Measurements from ENCODE around the gene CCT2.

The CCT2 gene

DNA sequence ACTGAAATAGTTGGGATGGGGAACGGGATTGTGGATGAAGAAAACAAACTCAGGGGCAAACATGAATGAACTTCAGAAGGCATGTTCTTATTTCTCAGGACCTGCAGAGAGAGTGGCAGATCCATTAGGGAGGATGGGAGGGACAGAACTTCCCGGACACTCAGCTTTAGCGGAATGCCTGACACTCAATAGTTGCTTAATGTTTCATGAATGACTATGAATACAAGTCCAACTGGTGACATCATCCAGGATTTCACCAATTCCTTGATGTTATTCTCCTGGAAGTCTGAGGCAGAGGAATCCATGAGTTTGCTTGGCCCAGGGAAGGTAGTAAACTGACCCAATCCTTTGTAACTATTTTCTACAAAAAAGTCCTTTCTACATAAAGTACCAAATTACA lies 63.2 kb downstream of the CCT2 start:
- Histone ChIP-seq H2BK120ac (ENCODE audit: low read depth, low read length) (no peak overlapping the region), H3K9me3 (ENCODE audit: control insufficient read depth, low read length) (no peaks in the 10 kb centered on the region), H3K14ac (ENCODE audit: low read length in 2 of 2) (no peak overlapping the region), H3K79me1 (replicated peaks; ENCODE audit: low read length, poor library complexity, severe bottlenecking) (no peaks in the 10 kb centered on the region), H3K36me3 (ENCODE audit: control insufficient read depth in 1 of 2, insufficient read depth in 2 of 2, low read depth in 1 of 2, low read length in 2 of 2) (no peaks in the 10 kb centered on the region), H3K27me3 (ENCODE audit: control insufficient read depth in 1 of 2, insufficient read depth in 1 of 2, low read length in 2 of 2) (no peaks in the 10 kb centered on the region), H3K23ac (ENCODE audit: low read length in 2 of 2) (no peak overlapping the region), H3K4me3 (ENCODE audit: insufficient read depth in 1 of 2, low read depth in 1 of 2, low read length in 2 of 2) (no peak overlapping the region), H2AFZ (ENCODE audit: low read depth, low read length) (no peak overlapping the region), H3K4ac (ENCODE audit: low read depth in 1 of 2, low read length in 2 of 2) (no peak overlapping the region), H2BK15ac (ENCODE audit: low read depth, poor library complexity, severe bottlenecking) (no peak overlapping the region), H2AK5ac (ENCODE audit: low read length, severe bottlenecking) (no peak overlapping the region), H3K4me1 (ENCODE audit: control insufficient read depth, insufficient read depth, low read depth, low read length) (peaks cover 3% of the 10 kb centered on the region), H2BK5ac (ENCODE audit: low read depth, low read length, poor library complexity, severe bottlenecking) (no peak overlapping the region), H4K91ac (ENCODE audit: low read length) (no peak overlapping the region), H3K4me2 (ENCODE audit: low read length, poor library complexity, severe bottlenecking) (no peak overlapping the region), H3K9ac (ENCODE audit: low read length) (peak overlapping the region; percentile 55), H4K8ac (ENCODE audit: low read length) (no peak overlapping the region), H2BK12ac (ENCODE audit: low read length in 2 of 2) (no peak overlapping the region), H3K27ac (ENCODE audit: low read length, poor library complexity, severe bottlenecking) (peak overlapping the region; percentile 72), H3K18ac (ENCODE audit: low read depth in 1 of 2, low read length in 2 of 2) (no peak overlapping the region)
- peak; percentile 88 for DNase-seq
- WGBS, result 55% methylated on average over 3 of the region's 3 CpGs

DNA sequence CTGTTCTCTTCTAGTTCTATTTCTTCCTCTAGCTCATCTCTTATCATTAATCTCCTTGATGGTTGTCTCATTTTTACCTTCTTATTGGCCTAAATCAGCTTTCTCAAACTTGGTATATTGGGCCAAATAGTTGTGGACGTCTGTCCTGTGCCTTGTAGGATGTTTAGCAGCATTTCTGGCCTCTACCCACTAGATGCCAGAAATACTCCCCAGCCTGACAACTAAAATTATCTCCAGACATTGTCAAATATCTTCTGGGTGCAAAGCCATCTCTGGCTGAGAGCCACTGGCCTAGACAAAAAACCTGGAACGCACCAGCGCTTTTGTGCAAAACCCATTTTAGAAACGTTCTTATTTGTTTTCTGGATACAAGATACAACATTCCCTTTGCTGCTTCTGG lies 64.3 kb downstream of the CCT2 start:
- no peak overlapping the region for H3K14ac ChIP-seq (ENCODE audit: low read length in 2 of 2)
- no peak overlapping the region for H2BK120ac ChIP-seq (ENCODE audit: low read depth, low read length)
- no peak overlapping the region for H2AK5ac ChIP-seq (ENCODE audit: low read length, severe bottlenecking)
- H2AFZ ChIP-seq (ENCODE audit: low read depth, low read length), result no peak overlapping the region
- no peak overlapping the region for H3K4ac ChIP-seq (ENCODE audit: low read depth in 1 of 2, low read length in 2 of 2)
- no peak overlapping the region for H2BK12ac ChIP-seq (ENCODE audit: low read length in 2 of 2)
- no peak overlapping the region for H4K91ac ChIP-seq (ENCODE audit: low read length)
- no peak overlapping the region for H3K4me2 ChIP-seq (ENCODE audit: low read length, poor library complexity, severe bottlenecking)
- no peak overlapping the region for H3K18ac ChIP-seq (ENCODE audit: low read depth in 1 of 2, low read length in 2 of 2)
- no peaks in the 10 kb centered on the region for H3K27me3 ChIP-seq (ENCODE audit: control insufficient read depth in 1 of 2, insufficient read depth in 1 of 2, low read length in 2 of 2)
- no peak overlapping the region for H2BK5ac ChIP-seq (ENCODE audit: low read depth, low read length, poor library complexity, severe bottlenecking)
- DNase-seq, result no peak
- H3K27ac ChIP-seq (ENCODE audit: low read length, poor library complexity, severe bottlenecking), result no peak overlapping the region
- no peaks in the 10 kb centered on the region for H3K36me3 ChIP-seq (ENCODE audit: control insufficient read depth in 1 of 2, insufficient read depth in 2 of 2, low read depth in 1 of 2, low read length in 2 of 2)
- H3K79me1 ChIP-seq (replicated peaks; ENCODE audit: low read length, poor library complexity, severe bottlenecking), result no peaks in the 10 kb centered on the region
- no peak overlapping the region for H3K4me3 ChIP-seq (ENCODE audit: insufficient read depth in 1 of 2, low read depth in 1 of 2, low read length in 2 of 2)
- H3K9me3 ChIP-seq (ENCODE audit: control insufficient read depth, low read length), result no peaks in the 10 kb centered on the region
- peaks cover 3% of the 10 kb centered on the region for H3K4me1 ChIP-seq (ENCODE audit: control insufficient read depth, insufficient read depth, low read depth, low read length)
- no peak overlapping the region for H4K8ac ChIP-seq (ENCODE audit: low read length)
- peak overlapping the region; percentile 26 for H3K9ac ChIP-seq (ENCODE audit: low read length)
- H2BK15ac ChIP-seq (ENCODE audit: low read depth, poor library complexity, severe bottlenecking), result no peak overlapping the region
- 63% methylated on average over 4 of the region's 4 CpGs for WGBS
- H3K23ac ChIP-seq (ENCODE audit: low read length in 2 of 2), result no peak overlapping the region

Small RNAs within 50 kb of the gene (small RNA-seq; reads per million reads assigned to genes)
- 15.2 reads per million, percentile 84 among the genes with 10 or more reads in this experiment for gene MIR3913-1 (ENCODE audit: low read depth)
